ENCODE data around the gene SORCS2.

SORCS2 gene

DNA sequence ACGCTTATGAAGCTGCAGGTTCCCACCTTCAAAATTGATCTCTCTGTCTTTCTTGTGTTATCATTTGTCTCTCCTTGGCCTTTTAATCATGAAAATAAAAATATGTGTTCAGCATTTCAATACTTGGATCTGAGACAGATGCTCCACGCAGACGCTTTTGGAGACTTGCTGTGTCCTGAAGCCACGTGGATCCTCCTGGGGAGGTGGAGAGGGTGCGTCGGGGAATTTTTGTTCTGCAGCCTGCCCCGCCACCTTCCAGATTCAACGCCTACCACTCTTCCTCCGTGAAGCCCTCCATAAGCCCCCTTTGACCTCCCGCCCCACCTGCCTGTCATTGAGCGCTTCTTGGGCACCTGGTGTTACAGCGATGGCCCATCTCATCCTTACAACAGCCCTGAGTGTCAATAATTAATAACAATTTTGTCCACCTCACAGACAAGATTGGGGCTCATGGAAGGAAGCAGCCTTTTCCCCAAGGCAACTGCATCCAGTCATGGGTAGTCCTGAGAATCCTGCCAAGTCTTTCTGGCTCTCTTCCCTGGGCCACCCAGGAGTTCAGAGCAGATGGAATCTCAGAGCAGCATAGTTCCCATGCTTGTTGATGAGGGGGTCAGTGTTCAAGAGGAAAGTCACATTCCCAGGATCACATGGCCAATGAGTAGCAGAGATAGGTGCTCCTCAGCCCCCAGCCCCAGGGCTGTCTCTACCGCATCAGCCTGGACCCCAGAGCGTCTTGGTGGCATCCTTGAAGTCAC is 415.0 kb downstream of the SORCS2 start:
- Histone ChIP-seq H3K4me3 (ENCODE audit: low read length) (no peak overlapping the region), H4K20me1 (ENCODE audit: insufficient read depth, low read length) (no peaks in the 10 kb centered on the region), H3K79me2 (ENCODE audit: low read length) (no peaks in the 10 kb centered on the region), H2AFZ (ENCODE audit: low read depth, low read length) (no peak overlapping the region), H3K36me3 (replicated peaks; ENCODE audit: low read depth, low read length) (no peaks in the 10 kb centered on the region), H3K4me1 (ENCODE audit: low read length) (no peaks in the 10 kb centered on the region), H3K9me3 (ENCODE audit: insufficient read depth, low read length) (no peaks in the 10 kb centered on the region), H3K27ac (ENCODE audit: low read length) (no peak overlapping the region), H3K27me3 (ENCODE audit: low read depth, low read length) (no peaks in the 10 kb centered on the region), H3K9ac (ENCODE audit: low read length) (no peak overlapping the region), H3K4me2 (ENCODE audit: low read length) (no peak overlapping the region)
- TF ChIP-seq, protein P1, sequence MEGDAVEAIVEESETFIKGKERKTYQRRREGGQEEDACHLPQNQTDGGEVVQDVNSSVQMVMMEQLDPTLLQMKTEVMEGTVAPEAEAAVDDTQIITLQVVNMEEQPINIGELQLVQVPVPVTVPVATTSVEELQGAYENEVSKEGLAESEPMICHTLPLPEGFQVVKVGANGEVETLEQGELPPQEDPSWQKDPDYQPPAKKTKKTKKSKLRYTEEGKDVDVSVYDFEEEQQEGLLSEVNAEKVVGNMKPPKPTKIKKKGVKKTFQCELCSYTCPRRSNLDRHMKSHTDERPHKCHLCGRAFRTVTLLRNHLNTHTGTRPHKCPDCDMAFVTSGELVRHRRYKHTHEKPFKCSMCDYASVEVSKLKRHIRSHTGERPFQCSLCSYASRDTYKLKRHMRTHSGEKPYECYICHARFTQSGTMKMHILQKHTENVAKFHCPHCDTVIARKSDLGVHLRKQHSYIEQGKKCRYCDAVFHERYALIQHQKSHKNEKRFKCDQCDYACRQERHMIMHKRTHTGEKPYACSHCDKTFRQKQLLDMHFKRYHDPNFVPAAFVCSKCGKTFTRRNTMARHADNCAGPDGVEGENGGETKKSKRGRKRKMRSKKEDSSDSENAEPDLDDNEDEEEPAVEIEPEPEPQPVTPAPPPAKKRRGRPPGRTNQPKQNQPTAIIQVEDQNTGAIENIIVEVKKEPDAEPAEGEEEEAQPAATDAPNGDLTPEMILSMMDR (IDR thresholded peaks at IDR 0.05; ENCODE audit: low read depth, low read length) = no peak
- TF ChIP-seq EZH2phosphoT487 (IDR thresholded peaks at IDR 0.05; ENCODE audit: low read depth) = no peak

DNA sequence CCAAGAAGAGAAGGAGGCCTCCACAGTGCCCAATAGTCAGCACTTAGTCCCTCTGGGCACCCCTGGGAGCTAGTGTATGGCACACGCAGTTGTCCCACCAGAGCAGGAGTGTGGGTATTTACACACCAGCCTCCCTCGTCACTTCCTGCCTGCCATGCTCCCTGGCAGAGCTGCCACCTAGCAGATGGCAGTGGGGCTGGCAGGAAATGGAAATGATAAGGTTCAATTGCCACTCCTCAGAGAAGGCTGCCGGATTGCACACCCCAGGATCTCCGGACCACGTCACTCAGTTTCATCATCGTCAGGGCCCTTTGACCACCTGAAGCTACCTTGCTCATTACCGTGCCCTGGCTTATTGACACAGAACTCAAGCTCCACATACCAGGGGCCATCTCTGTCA is 415.7 kb downstream of the SORCS2 start:
- H3K79me2 ChIP-seq (ENCODE audit: low read length) = no peaks in the 10 kb centered on the region
- H3K4me3 ChIP-seq (ENCODE audit: low read length) = no peak overlapping the region
- no peak overlapping the region for H3K27ac ChIP-seq (ENCODE audit: low read length)
- H2AFZ ChIP-seq (ENCODE audit: low read depth, low read length) = no peak overlapping the region
- no peaks in the 10 kb centered on the region for H4K20me1 ChIP-seq (ENCODE audit: insufficient read depth, low read length)
- H3K9ac ChIP-seq (ENCODE audit: low read length) = no peak overlapping the region
- H3K36me3 ChIP-seq (replicated peaks; ENCODE audit: low read depth, low read length) = no peaks in the 10 kb centered on the region
- TF ChIP-seq, protein P1 (IDR thresholded peaks at IDR 0.05; ENCODE audit: low read depth, low read length) = no peak
- no peak for TF ChIP-seq EZH2phosphoT487 (IDR thresholded peaks at IDR 0.05; ENCODE audit: low read depth)
- no peaks in the 10 kb centered on the region for H3K4me1 ChIP-seq (ENCODE audit: low read length)
- H3K9me3 ChIP-seq (ENCODE audit: insufficient read depth, low read length) = no peaks in the 10 kb centered on the region
- H3K27me3 ChIP-seq (ENCODE audit: low read depth, low read length) = no peaks in the 10 kb centered on the region
- no peak overlapping the region for H3K4me2 ChIP-seq (ENCODE audit: low read length)

DNA sequence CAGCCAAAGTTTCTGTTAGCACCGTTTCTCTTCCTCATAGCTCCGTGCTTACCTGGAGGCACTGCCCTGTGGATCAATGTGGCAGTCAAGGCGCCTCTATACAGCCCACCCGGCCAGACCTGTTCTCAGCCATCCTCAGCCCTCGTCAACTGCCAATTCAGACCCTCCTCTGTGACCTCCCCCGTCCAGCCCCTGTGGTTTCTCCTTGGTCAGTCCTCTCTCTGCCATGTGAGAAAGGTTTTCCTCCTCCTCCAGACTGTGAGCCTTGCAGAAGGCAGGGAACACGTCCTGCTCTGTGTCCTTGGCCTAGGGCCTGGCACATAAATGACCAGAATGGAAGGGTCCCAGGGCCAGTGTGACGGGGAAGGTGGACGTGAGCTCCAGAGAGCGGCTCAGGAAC is 417.0 kb downstream of the SORCS2 start:
- Histone ChIP-seq H3K4me2 (ENCODE audit: low read length) (no peak overlapping the region), H3K27ac (ENCODE audit: low read length) (no peak overlapping the region), H3K36me3 (replicated peaks; ENCODE audit: low read depth, low read length) (no peaks in the 10 kb centered on the region), H3K9ac (ENCODE audit: low read length) (no peak overlapping the region), H2AFZ (ENCODE audit: low read depth, low read length) (no peak overlapping the region), H3K27me3 (ENCODE audit: low read depth, low read length) (no peaks in the 10 kb centered on the region), H3K4me1 (ENCODE audit: low read length) (no peaks in the 10 kb centered on the region), H4K20me1 (ENCODE audit: insufficient read depth, low read length) (no peaks in the 10 kb centered on the region), H3K79me2 (ENCODE audit: low read length) (no peaks in the 10 kb centered on the region), H3K4me3 (ENCODE audit: low read length) (no peak overlapping the region), H3K9me3 (ENCODE audit: insufficient read depth, low read length) (no peaks in the 10 kb centered on the region)
- TF ChIP-seq, protein P1 (IDR thresholded peaks at IDR 0.05; ENCODE audit: low read depth, low read length) = no peak
- TF ChIP-seq EZH2phosphoT487 (IDR thresholded peaks at IDR 0.05; ENCODE audit: low read depth) = no peak

DNA sequence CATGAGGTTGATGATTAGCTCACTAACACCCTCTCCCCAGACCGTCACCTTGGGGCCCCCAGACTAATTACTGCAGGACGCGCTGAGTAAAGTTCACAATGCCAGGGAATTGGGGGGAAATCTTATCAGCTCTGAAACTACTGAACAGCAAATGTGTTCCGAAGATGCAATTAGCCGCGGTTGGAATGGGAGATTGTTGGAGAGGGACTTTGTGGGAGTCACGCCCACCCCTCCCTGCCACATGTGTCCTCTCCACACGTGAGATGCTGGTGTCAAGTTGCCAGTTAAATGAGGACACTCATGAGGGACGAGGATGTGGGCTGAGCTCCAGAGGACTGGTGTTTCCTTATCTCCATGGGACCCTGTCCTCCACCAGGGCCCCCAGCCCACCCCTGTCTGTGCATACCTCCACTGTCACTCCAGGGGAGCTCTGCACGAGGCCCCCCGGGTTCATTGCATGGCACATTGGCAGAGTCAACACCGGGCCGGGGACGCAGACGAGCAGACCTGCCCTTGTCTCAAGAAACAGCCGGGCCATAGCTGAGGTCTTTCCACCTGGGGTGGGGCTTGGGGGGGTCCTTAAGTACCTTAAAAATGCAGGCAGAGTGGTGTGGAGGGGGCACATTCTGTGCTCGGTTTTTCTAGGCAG is 417.8 kb downstream of the SORCS2 start:
- no peaks in the 10 kb centered on the region for H3K27me3 ChIP-seq (ENCODE audit: low read depth, low read length)
- no peak overlapping the region for H3K4me2 ChIP-seq (ENCODE audit: low read length)
- H3K79me2 ChIP-seq (ENCODE audit: low read length) = no peaks in the 10 kb centered on the region
- H2AFZ ChIP-seq (ENCODE audit: low read depth, low read length) = no peak overlapping the region
- no peak overlapping the region for H3K27ac ChIP-seq (ENCODE audit: low read length)
- no peak for TF ChIP-seq EZH2phosphoT487 (IDR thresholded peaks at IDR 0.05; ENCODE audit: low read depth)
- TF ChIP-seq, protein P1 (IDR thresholded peaks at IDR 0.05; ENCODE audit: low read depth, low read length) = no peak
- H3K9me3 ChIP-seq (ENCODE audit: insufficient read depth, low read length) = no peaks in the 10 kb centered on the region
- H3K9ac ChIP-seq (ENCODE audit: low read length) = no peak overlapping the region
- no peaks in the 10 kb centered on the region for H4K20me1 ChIP-seq (ENCODE audit: insufficient read depth, low read length)
- H3K4me3 ChIP-seq (ENCODE audit: low read length) = no peak overlapping the region
- no peaks in the 10 kb centered on the region for H3K4me1 ChIP-seq (ENCODE audit: low read length)
- H3K36me3 ChIP-seq (replicated peaks; ENCODE audit: low read depth, low read length) = no peaks in the 10 kb centered on the region
